Measurements from ENCODE around the gene TRIM41.
"Not testable (repeated sequence)": the region's sequence is repeated elsewhere in the genome, so short reads cannot be mapped to it uniquely, and the experiment has no call there.

The TRIM41 gene

DNA sequence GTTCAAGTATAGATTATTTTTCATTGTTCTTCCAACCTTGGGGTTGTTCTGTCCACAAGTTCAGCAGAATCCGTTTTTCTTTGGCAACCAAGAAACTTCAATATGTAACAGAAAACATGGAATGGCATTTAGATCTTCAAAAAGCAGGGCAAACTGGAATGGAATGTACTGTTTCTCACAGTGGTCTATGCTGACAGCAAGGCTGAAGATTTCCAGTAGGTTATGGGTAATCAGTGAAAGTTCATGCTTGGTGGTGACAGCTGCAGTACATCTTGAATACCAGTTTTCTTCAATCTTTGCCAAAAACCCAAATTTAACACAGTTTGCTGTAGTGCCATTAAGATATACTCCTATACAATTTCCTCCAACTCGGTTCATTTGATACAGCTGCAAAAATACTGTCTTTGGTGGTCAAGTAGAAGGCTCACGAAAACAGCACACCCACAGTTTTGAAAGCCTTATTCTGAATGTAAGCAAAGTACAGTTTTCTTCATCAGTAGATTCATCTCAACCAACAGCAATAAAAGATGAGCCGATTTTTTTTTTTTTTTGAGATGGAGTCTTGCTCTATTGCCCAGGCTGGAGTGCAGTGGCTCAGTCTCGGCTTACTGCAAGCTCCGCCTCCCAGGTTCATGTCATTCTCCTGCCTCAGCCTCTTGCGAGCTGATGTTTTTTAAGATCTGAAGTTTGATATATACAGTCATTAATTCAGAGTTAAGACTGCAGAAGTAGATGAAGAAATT, 32.9 kb downstream of the TRIM41 start:
- TF ChIP-seq POLR2AphosphoS5 (IDR thresholded peaks at IDR 0.05; ENCODE audit: low read depth, low read length), result no peak
- no peak for TF ChIP-seq TAF1 (IDR thresholded peaks at IDR 0.05; ENCODE audit: borderline replicate concordance, low read depth, low read length)
- TF ChIP-seq POLR2A (IDR thresholded peaks at IDR 0.05; ENCODE audit: low read depth, low read length), result no peak
- FAIRE-seq (no peak), DNase-seq (ENCODE audit: insufficient read length) (no peak)

DNA sequence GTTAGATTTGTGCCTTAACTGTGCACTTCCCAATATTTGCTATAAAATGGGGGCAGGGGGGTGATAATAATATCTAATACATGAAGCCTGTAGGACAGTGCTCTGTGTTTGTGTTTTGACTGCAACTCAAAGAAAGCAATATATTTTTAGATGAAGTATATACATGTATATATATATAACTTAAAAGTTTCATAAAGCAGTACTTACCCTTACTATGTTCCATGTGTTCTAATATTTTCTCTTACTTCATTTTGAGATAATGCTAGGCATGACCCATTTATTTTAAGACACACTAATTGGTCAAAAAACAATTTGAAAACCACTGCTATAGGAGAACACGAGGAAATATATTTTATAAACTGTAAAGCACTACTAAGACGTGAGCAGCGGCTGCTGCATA, 35.5 kb downstream of the TRIM41 start:
- FAIRE-seq, result no peak

DNA sequence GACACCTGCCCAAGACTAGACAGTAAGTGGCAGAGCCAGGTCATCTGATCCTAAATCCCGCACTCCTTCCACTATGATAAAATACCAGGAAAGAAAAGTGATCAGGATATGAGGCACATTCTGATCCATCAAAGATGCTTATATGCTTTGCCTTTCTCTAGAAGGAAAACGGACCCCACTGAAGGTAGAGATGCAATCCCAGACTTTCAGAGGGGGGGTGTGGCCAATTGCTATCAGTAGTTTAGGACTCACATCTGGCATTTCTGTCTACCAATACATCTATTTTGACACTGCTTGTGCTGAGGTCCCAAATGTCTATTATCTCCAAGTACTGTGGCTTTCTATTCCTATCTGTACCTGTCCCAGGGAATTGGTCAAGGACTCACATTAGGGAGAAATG, 36.2 kb downstream of the TRIM41 start:
- no peak for FAIRE-seq
- TF ChIP-seq TAF1 (IDR thresholded peaks at IDR 0.05; ENCODE audit: borderline replicate concordance, low read depth, low read length) (no peak), POLR2A (IDR thresholded peaks at IDR 0.05; ENCODE audit: low read depth, low read length) (no peak), POLR2AphosphoS5 (IDR thresholded peaks at IDR 0.05; ENCODE audit: low read depth, low read length) (no peak)

More for the DNA sequence above, 35.5 kb downstream of the TRIM41 start:
- TF ChIP-seq TAF1 (IDR thresholded peaks at IDR 0.05; ENCODE audit: borderline replicate concordance, low read depth, low read length), result no peak
- no peak for TF ChIP-seq POLR2AphosphoS5 (IDR thresholded peaks at IDR 0.05; ENCODE audit: low read depth, low read length)
- TF ChIP-seq POLR2A (IDR thresholded peaks at IDR 0.05; ENCODE audit: low read depth, low read length), result no peak
- no peak for DNase-seq (ENCODE audit: insufficient read length)

DNA sequence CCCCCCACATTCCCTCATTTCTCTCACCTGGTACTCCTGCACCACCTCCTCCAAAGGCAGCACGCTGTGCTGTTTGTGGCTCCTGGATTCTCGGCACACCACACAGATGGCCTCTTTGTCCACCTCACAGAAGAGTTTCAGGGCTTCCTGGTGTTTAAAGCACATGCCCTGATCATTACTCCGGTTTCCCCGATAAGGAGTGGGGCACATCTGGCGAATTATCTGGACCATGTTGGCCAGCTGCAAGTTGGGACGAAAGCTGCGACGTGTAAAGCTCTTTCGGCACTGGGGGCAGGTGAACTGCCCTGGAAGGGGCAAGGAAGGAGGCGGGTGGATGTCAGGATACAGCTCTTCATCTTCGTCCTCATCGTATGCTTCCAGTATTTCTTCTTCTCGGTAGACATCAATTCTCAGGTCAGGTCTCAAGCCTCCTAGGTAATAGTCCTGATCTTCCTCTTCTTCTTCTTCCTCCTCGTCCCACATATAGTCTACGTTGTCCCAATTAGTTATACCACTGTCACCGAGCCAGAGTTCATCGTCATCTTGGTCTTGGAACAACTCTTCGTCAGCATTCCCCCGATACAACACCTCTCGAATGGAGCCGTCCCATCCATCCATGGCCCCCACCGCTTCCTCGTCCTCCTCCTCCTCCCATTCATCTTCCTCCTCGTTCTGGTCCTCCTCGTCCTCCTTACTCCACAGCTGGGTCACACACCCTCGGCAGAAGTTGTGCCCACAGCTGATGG, 37.1 kb downstream of the TRIM41 start:
- no peak for DNase-seq (ENCODE audit: insufficient read length)
- FAIRE-seq, result peak; percentile 44
- TF ChIP-seq POLR2AphosphoS5 (IDR thresholded peaks at IDR 0.05; ENCODE audit: low read depth, low read length) (no peak), TAF1 (IDR thresholded peaks at IDR 0.05; ENCODE audit: borderline replicate concordance, low read depth, low read length) (no peak), POLR2A (IDR thresholded peaks at IDR 0.05; ENCODE audit: low read depth, low read length) (no peak)

More for the DNA sequence above, 36.2 kb downstream of the TRIM41 start:
- no peak for DNase-seq (ENCODE audit: insufficient read length)

DNA sequence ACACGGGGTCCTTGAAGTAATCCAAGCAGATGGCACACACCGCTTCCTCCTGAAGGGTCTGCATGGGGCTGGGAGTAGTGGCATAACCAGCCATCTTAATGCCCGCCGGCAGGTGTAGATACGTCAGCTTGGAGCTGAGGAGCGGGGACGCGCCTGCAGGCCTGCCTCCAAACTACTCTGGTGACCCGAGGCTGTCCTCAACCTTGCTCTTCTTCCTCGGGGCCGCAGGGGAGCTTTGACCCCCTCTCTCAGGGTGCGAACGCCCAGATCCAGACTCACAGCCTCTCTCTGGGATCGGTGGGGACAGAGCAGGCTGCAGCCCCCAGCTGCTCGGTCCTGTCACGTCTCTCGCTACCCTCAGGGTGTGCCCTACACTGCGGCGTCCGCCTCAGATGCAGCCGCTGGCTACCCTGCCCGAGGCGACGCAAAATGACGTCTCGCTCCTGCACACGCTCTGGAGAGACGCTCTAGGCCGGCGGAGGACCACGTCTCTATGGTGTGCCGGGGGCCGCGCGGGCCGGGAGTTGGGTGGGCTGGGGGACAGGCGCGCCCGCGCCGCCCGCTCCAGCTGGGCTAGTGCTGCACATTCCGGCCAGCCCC, 37.7 kb downstream of the TRIM41 start, which contains the start of gene TRIM52:
Gene TRIM52 (minus strand): TSS at position 424 of the 600 bp plus-strand sequence. CDS start 330 bp downstream, at position 94.
- DNase-seq (ENCODE audit: insufficient read length) (peak; percentile 70), FAIRE-seq (peak; percentile 94)

DNA sequence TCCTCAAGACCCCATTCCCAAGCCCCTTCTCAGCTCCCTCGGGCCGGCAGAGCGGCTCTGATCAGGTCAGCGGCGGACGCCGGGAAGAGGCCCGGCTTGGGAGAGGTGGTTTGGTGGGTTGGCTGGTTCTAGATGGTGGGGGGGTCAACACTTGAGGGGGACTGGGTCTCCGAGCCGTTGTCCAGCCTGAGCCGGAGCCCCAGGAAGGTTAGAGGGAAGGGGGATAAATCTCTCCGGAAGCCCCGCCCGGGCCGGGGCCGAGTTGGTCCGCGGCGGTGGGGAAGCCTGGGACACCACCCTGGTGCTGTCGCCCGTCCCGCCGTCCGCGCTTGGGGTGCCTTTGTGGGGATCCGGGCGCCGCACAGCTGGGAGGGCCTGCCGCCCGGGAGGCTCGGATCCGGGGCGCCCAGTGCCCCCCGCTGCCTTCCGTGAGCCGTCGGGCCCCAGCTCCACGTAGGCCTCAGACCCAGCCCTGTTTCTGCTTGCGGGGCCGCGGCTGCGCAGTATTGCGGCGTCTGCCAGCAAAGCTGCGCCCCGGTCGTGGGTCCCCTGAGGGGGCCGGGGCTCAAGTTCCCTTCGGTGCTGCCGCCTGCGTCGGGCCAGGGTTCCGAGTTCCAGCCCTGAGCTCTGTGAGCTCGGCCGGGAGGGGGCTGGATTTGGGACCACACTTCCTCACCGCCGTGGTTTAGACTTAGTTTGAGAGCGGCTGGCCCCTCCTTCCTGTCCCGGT, 38.4 kb downstream of the TRIM41 start:
- TF ChIP-seq POLR2A (IDR thresholded peaks at IDR 0.05; ENCODE audit: low read depth, low read length) (peak; percentile 78), POLR2AphosphoS5 (IDR thresholded peaks at IDR 0.05; ENCODE audit: low read depth, low read length) (no peak), TAF1 (IDR thresholded peaks at IDR 0.05; ENCODE audit: borderline replicate concordance, low read depth, low read length) (no peak; the same call in none of the 2 replicates)
- peak; percentile 45 for DNase-seq (ENCODE audit: insufficient read length)
- peak; percentile 67 for FAIRE-seq

More for the DNA sequence above, 37.7 kb downstream of the TRIM41 start, which contains the start of gene TRIM52:
- TF ChIP-seq POLR2A (IDR thresholded peaks at IDR 0.05; ENCODE audit: low read depth, low read length) (peak; percentile 97), TAF1 (IDR thresholded peaks at IDR 0.05; ENCODE audit: borderline replicate concordance, low read depth, low read length) (peak; percentile 98), POLR2AphosphoS5 (IDR thresholded peaks at IDR 0.05; ENCODE audit: low read depth, low read length) (peak; percentile 99)

DNA sequence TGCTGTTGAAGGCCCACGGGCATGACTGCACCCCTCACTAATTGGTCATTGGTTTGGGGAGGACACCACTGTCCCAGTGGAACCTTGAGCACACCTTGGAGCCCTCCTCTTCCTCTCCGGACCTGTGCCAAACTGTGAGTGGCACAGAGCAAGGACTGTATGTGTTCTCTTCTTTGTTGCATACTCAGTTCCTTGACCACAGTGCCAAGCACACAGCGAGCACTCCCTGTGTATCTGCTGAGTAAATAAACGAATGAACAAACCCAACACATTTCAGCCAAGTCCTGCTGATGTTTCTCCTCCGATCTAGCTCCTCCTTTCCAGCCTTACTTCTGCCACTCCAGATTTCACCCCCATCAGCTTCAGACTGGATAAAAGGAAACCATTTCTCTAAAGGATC, 40.6 kb downstream of the TRIM41 start:
- DNase-seq (ENCODE audit: insufficient read length) (no peak), FAIRE-seq (no peak)
- TF ChIP-seq POLR2AphosphoS5 (IDR thresholded peaks at IDR 0.05; ENCODE audit: low read depth, low read length) (no peak), TAF1 (IDR thresholded peaks at IDR 0.05; ENCODE audit: borderline replicate concordance, low read depth, low read length) (no peak), POLR2A (IDR thresholded peaks at IDR 0.05; ENCODE audit: low read depth, low read length) (no peak)

DNA sequence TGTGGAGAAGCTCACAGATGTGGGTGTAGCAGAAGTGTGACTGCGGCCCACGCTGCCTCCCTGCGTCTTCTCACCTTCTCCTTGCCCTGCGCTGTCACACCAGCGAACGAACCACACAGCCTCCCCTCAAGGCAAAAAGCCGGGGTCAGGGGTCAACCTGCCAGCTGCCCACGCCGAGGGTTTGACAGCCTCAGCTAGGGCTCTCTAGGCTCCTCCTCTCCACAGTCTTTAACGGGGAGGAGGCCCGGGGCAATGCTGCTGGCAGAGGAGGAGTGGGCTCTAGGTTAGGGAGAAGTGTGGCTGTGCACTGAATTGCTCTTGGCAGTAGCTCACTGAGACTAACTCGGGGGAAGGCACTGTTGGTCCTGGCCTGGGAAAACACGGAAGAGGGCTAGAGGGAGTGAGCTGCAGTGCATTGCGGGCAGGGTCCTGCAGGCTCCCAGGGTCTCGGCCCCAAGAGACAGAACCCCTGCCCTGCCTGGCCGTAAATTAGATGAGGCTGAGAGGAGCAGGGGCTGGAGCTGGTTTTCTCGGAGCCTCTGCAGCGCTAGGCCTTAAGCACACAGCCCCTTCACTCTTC, 42.1 kb downstream of the TRIM41 start:
- no peak for FAIRE-seq
- no peak for DNase-seq (ENCODE audit: insufficient read length)
- TF ChIP-seq TAF1 (IDR thresholded peaks at IDR 0.05; ENCODE audit: borderline replicate concordance, low read depth, low read length) (no peak), POLR2AphosphoS5 (IDR thresholded peaks at IDR 0.05; ENCODE audit: low read depth, low read length) (no peak)

DNA sequence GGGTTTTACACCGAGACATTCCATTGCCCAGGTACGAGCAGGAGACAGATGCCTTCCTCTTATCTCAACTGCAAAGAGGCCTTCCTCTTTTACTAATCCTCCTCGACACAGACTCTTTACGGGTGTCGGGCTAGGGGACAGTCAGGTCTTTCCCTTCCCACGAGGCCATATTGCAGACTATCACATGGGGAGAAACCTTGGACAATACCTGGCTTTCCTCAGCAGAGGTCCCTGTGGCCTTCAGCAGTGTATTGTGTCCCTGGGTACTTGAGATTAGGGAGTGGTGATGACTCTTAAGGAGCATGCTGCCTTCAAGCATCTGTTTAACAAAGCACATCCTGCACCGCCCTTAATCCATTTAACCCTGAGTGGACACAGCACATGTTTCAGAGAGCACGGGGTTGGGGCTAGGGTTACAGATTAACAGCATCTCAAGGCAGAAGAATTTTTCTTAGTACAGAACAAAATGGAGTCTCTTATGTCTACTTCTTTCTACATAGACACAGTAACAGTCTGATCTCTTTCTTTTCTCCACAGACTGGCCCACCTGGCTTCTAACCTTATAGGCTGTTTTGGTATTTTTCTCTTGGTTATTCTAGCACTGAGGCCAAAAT, 44.3 kb downstream of the TRIM41 start:
- FAIRE-seq; DNase-seq (ENCODE audit: insufficient read length): not testable (repeated sequence)

DNA sequence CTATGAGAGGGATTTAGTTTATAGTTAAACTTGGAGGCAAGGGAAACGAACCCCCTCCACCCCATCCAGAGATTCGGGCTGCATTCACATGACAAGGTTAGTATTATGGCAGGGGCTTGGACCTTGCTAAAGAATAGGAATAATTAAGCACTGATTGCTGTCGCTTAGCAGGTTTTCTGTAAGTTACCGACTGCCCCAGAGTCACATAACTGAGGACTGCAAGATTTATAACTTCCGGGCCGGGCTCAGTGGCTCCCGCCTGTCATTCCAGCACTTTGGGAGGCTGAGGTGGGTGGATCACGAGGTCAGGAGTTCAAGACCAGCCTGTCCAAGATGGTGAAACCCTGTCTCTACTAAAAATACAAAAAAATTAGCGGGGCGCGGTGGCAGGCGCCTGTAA, 44.8 kb downstream of the TRIM41 start:
- DNase-seq (ENCODE audit: insufficient read length); FAIRE-seq: not testable (repeated sequence)

DNA sequence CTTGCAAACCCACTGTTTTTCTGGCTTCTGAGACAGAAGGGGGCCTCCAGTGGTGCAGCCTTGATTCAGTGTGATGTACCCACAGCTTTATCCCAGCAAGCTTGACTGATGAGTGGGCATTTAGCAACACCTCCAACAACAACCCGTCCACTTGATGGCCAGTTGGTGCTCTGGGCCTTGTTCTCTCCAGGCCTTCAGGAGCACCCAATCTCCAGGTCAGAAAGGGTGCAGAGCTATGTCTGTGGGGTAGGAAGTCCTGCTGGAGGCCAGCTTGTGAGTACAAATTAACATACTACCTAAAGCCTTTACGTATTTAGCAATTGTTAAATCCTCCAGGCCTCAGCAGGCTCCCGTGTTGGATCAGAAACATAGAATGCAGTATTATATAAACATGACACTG, 48.0 kb downstream of the TRIM41 start:
- DNase-seq (ENCODE audit: insufficient read length) (no peak), FAIRE-seq (no peak)
- TF ChIP-seq POLR2AphosphoS5 (IDR thresholded peaks at IDR 0.05; ENCODE audit: low read depth, low read length), result no peak
- TF ChIP-seq POLR2A (IDR thresholded peaks at IDR 0.05; ENCODE audit: low read depth, low read length), result no peak
- no peak for TF ChIP-seq TAF1 (IDR thresholded peaks at IDR 0.05; ENCODE audit: borderline replicate concordance, low read depth, low read length)

DNA sequence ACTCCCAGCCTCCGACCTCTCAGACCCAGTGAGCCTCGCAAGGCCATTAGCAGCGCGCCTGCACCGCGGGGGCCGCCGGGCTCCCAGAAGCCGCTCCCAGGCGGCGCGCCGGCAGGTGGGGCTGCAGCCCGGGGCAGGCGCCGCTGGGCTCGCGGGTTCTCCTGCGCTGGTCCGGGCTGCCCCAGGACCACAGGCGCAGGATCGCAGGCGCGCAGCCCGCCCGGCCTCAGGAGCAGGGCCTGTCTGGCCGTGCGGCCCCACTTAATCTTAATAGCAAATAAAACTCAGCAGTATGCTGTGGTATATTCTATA, 50.3 kb downstream of the TRIM41 start:
- not testable (repeated sequence) for FAIRE-seq; DNase-seq (ENCODE audit: insufficient read length)

Measured in GM12892 (cell line).